ENCODE results near the gene CCDC38.

The CCDC38 gene

GRCh38 chr12:95962222-95962621, 19.8 kb upstream of the CCDC38 start:
- DNase-seq (ENCODE audit: low read depth): no peak
- H3K4me3 ChIP-seq (ENCODE audit: low read depth, low read length): no peak overlapping the region
- no peak for TF ChIP-seq CTCF (IDR thresholded peaks at IDR 0.05; ENCODE audit: control insufficient read depth, extremely low read depth, insufficient read depth)

- no peak overlapping the region for H3K4me3 ChIP-seq (ENCODE audit: low read depth, low read length)
- no peak for DNase-seq (ENCODE audit: low read depth)
- TF ChIP-seq CTCF (IDR thresholded peaks at IDR 0.05; ENCODE audit: control insufficient read depth, extremely low read depth, insufficient read depth): no peak
These were observed 17.8 kb upstream of the CCDC38 start for GRCh38 chr12:95960241-95960640.

- peak; percentile 44 for TF ChIP-seq CTCF (IDR thresholded peaks at IDR 0.05; ENCODE audit: control insufficient read depth, extremely low read depth, insufficient read depth)
- no peak for DNase-seq (ENCODE audit: low read depth)
- H3K4me3 ChIP-seq (ENCODE audit: low read depth, low read length): no peak overlapping the region
These were observed 16.7 kb upstream of the CCDC38 start for GRCh38 chr12:95959107-95959506.

- DNase-seq (ENCODE audit: low read depth): no peak
- TF ChIP-seq CTCF (IDR thresholded peaks at IDR 0.05; ENCODE audit: control insufficient read depth, extremely low read depth, insufficient read depth): no peak
These were observed 14.2 kb upstream of the CCDC38 start for GRCh38 chr12:95956557-95957145.

GRCh38 chr12:95955549-95956159, 13.2 kb upstream of the CCDC38 start:
- no peak overlapping the region for H3K4me3 ChIP-seq (ENCODE audit: low read depth, low read length)
- no peak for TF ChIP-seq CTCF (IDR thresholded peaks at IDR 0.05; ENCODE audit: control insufficient read depth, extremely low read depth, insufficient read depth)
- no peak for DNase-seq (ENCODE audit: low read depth)

More at GRCh38 chr12:95956557-95957145, 14.2 kb upstream of the CCDC38 start:
- no peak overlapping the region for H3K4me3 ChIP-seq (ENCODE audit: low read depth, low read length)

GRCh38 chr12:95953000-95953399, 10.6 kb upstream of the CCDC38 start:
- no peak for DNase-seq (ENCODE audit: low read depth)
- no peak for TF ChIP-seq CTCF (IDR thresholded peaks at IDR 0.05; ENCODE audit: control insufficient read depth, extremely low read depth, insufficient read depth)
- no peak overlapping the region for H3K4me3 ChIP-seq (ENCODE audit: low read depth, low read length)

- TF ChIP-seq CTCF (IDR thresholded peaks at IDR 0.05; ENCODE audit: control insufficient read depth, extremely low read depth, insufficient read depth): no peak
- DNase-seq (ENCODE audit: low read depth): peak; percentile 25
These were observed 9.1 kb upstream of the CCDC38 start for GRCh38 chr12:95951515-95951914.

More at GRCh38 chr12:95951515-95951914, 9.1 kb upstream of the CCDC38 start:
- no peak overlapping the region for H3K4me3 ChIP-seq (ENCODE audit: low read depth, low read length)
